ENCODE results near the gene MGAT4D.
"Not testable (repeated sequence)": the region's sequence is repeated elsewhere in the genome, so short reads cannot be mapped to it uniquely, and the experiment has no call there.

The MGAT4D gene

GRCh38 chr4:140497747-140498636 lies at the start of gene MGAT4D:
TSS of gene MGAT4D (minus strand) at chr4:140498293. CDS start at chr4:140498222, 71 bp downstream.
- no peak for DNase-seq

DNA sequence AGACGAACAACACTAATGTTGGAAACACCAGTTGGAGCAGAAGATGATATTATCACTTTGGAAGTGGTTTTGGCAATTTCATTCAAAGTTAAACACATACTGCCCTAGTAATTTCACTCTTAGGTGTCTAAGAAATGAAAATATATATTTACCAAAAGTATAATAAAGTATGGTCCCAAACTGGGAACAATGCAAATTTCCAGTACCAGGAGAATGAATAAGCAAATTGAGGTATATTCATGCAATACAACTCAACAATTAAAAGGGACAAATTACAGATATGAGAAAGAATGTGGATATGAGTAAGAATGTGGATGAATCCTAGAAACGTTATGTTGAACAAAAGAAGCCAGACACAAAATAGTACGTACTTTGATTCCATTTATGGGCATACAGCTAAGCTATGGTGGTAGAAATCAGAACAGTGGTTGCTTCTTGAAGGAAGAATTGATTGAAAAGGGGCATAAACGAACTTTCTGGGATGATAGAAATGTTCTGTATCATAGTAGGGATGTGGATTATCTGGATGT lies 35.9 kb upstream of the MGAT4D start:
- DNase-seq, result no peak

- no peak for DNase-seq
Observed at GRCh38 chr4:140529434-140529833, 31.3 kb upstream of the MGAT4D start.

- peak; percentile 95 for DNase-seq
Observed at GRCh38 chr4:140523857-140524742, 26.0 kb upstream of the MGAT4D start, which contains the start of gene ELMOD2. TSS of gene ELMOD2 (plus strand) at chr4:140524168. CDS start at chr4:140525429, 1,261 bp downstream.

DNA sequence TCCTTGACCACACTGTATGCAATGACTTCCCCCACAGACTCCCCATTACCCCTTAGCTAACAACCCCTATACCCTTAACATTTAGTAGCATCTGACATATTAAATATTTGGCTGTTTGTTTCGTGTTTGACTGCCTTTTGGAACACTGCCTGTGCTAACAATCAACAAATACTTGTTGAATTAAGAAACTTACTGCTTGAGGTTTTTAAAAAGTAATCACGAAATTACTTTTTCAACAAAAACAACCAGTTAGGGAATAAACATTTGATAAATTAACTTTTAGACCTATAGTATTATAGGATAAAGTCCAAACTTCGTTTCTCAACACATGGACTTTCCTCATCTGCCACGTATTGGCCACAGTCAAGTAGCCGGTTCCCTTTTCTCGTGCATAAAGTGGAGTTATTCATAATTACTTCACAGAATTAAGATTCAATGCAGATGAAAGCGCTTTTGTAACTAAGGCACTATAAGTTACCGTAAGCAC lies 25.3 kb upstream of the MGAT4D start:
- no peak for DNase-seq

DNA sequence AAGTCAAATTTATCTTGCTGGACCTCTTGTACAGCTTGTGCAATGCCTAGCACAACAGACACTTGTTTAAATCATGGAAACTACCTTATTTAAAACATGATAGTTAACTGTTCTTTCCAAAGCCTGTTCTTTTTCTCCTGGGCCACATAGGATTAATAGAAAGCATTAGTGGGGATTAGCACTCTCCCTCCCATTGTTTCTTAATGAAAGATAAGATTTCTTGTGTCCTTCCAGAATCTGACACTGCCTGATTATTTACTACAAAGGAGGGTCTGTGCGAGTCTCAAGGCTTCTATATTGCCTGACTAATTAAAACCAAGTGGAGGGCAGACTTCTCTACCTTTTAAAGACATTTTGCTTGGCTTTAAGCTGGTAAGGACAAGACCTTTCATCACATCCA lies 17.3 kb upstream of the MGAT4D start:
- DNase-seq, result no peak

- DNase-seq, result not testable (repeated sequence)
Observed at GRCh38 chr4:140513765-140514164, 15.7 kb upstream of the MGAT4D start.

DNA sequence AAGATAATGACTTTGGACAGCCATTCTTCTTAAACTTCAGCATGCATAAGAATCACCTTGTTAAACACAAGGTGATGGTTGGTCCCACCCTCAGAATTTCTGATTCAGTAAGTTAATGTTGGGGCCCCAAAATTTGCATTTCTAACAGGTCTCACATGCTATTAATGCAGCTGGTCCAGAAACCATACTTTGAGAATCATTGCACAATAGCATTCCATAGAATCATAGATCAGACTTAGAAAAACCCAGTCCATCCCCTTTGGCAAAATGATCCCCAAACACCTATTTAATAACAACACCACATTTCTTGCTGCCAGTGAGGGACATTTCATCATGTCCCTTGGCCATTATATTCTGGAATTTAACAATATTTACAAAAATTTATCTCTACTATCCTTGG lies 6.2 kb upstream of the MGAT4D start:
- no peak for DNase-seq

DNA sequence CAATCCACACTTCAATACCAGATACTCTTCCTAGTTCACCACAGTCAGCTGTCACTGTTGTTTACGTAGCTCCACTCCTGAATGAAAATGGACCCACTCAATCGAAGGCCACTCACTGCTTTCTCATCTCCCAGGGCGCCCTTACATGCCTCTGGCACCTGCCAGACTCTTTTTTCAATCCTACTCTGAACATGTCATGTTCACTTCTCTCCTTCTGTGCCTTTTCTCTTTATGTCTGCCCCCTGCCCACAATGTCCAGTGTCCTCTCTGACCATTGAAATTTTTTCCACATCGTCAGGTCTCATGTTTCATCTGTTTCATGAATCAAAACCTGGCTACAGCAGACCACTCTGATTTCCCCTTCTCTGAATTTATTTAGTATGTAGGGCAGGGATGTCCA lies 1.3 kb upstream of the MGAT4D start:
- DNase-seq, result no peak

DNA sequence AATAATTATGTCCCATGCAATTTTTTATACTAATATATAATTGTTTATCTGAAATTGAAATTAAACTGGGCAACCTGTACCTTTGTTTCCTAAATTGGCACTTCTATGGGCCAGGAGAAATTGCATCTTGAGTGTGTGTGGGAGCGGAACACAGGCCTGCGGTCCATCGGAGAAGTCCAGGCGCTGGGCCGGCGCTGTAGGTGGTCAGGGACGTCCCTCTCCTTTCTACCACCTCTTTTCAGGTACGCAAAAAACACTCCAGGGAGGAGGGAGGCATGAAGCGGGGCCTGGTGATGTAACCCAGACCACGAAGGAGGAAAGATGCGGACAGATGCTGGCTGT lies 717 bp downstream of the MGAT4D start:
- DNase-seq, result no peak

DNA sequence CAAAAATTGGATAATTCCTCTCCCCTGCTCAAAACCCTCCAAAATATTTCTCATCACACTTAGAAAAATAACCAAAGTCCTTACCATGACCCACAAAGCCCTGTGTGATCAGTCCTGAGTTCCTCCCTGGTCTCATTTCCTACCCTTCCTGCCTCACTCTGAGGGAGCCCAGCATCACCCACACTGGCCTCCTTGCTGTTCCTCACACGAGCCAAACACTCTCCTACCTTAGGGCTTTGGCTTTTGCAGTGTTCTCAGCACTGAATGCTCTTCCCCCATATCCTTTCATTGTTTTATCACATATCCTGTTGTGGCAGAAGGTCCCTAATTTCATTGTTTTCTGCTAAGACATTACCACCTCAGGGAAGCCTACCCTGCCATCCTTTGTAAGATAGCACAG lies 12.2 kb downstream of the MGAT4D start:
- no peak for DNase-seq

- DNase-seq, result no peak
Observed at GRCh38 chr4:140483445-140483844, 14.6 kb downstream of the MGAT4D start.

GRCh38 chr4:140472156-140472555 lies 25.9 kb downstream of the MGAT4D start:
- DNase-seq, result no peak

GRCh38 chr4:140469791-140470733 lies 28.0 kb downstream of the MGAT4D start:
- no peak for DNase-seq

- DNase-seq, result no peak
Observed at GRCh38 chr4:140466146-140466545, 31.9 kb downstream of the MGAT4D start.

DNA sequence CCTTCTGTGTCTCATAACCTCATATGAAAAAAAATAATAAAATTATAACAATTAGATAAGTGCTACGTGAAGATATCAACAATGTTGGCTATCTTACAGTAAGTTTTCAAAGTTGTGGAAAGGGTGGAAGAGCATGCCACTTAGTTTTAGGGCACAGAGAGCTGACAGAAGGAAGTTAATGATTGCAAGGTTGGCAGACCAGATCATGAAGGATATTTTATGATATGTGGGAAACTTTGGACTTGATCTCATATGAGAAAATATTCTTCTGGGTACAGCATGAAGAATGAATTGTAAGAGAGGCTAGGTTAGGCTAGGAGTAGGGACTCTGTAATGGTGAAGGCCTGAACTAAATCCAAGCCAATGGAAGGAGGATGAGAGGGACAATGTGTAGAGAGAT lies 34.5 kb downstream of the MGAT4D start:
- DNase-seq, result no peak

DNA sequence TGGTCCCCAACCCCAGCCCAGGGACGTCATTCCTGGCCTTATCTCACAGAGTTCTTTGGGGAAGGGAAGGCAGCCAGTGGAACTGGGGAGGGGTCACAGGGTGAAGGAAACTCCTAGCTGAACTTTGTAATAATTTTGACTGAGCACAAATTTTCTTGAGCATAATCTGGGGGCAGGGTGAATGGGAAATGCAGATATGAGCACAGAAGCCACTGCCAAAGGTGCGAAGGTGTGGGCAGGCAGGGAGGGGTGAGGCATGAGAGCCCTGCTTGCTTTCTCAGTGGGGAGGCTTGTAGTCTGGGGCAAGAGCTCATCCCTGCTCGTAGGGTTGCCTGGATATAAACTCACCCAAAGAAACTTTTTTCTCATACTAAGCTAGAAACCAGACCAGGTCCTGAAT lies 34.9 kb downstream of the MGAT4D start:
- no peak for DNase-seq

DNA sequence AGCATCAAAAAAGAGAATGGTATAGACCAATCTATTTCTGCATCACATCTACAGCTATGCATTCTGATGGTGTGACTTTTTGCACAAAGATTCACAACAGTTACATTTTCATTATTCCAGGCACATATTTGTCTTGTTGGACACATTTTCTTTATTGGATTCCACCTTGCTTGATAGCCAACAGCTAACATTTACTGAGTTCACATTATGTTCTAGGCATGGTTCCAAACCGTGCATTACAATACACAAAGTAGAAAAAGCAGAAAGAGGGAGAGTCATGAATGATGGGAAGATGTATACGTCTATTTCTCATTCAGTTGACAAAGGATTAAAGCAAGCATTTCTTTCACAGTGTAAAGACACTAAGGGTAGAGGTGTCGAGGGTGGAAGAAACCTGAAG lies 47.7 kb downstream of the MGAT4D start:
- no peak for DNase-seq

- no peak for DNase-seq
Observed at GRCh38 chr4:140448830-140449229, 49.3 kb downstream of the MGAT4D start.

- DNase-seq, result no peak
Observed at GRCh38 chr4:140448162-140448561, 49.9 kb downstream of the MGAT4D start.

- not testable (repeated sequence) for DNase-seq
Observed at GRCh38 chr4:140444347-140444746, 53.7 kb downstream of the MGAT4D start.

DNA sequence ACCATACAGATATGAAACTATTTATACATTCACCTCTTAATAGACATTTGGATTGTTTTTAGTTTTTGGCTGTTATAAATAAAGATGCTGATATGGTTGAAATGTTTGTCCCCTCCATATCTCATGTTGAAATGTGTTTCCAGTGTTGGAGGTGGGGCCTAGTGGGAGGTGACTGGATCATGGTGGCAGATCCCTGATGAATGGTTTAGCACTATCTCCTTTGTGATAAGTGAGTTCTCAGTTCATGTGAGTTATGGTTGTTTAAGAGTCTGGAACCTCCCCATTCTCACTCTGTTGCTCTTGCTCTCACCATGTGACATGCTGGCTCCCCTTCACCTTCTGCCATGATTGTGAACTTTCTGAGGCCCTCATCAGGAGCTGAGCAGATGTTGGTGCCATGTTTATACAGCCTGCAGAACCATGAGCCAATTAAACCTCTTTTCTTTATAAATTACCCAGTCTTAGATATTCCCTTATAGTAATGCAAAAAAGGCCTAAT lies 58.4 kb downstream of the MGAT4D start:
- DNase-seq, result no peak
